ENCODE data around the gene SNTG2. TPM values are rescaled to one million over a fixed set of nuclear protein-coding genes. Genes with fewer than 3 reads are reported as not detected.

Gene SNTG2
- total and polyA plus RNA-seq, 2 donors (not counting 3 experiments of a cell fraction or from before 2014, with no cell fraction given) = not detected

- Histone ChIP-seq H4K20me1 (replicated peaks; ENCODE audit: control insufficient read depth, extremely low read depth, insufficient read depth, low read length) (no peaks in the 10 kb centered on the region), H3K79me2 (ENCODE audit: control insufficient read depth, insufficient read depth, low read length) (no peaks in the 10 kb centered on the region), H3K9ac (replicated peaks; ENCODE audit: extremely low read depth, insufficient read depth, low read length) (no peak overlapping the region), H2AFZ (ENCODE audit: low read depth, low read length) (no peak overlapping the region), H3K9me1 (replicated peaks; ENCODE audit: control insufficient read depth, extremely low read depth, insufficient read depth, low read length) (no peaks in the 10 kb centered on the region), H3K4me1 (ENCODE audit: control insufficient read depth, extremely low read depth, insufficient read depth, low read length) (no peaks in the 10 kb centered on the region), H3K4me2 (ENCODE audit: insufficient read depth, low read length) (no peak overlapping the region), H3K4me3 (replicated peaks in 1 of 3; ENCODE audit: insufficient read depth in 1 of 3, low read depth in 1 of 3, low read length in 3 of 3) (no peak overlapping the region), H3K36me3 (ENCODE audit: control insufficient read depth in 2 of 2, extremely low read depth in 1 of 2, insufficient read depth in 2 of 2, low read length in 2 of 2) (no peaks in the 10 kb centered on the region), H3K27ac (ENCODE audit: insufficient read depth, low read depth, low read length) (no peak overlapping the region), H3K27me3 (ENCODE audit: control insufficient read depth in 2 of 2, insufficient read depth in 2 of 2, low read length in 2 of 2) (no peaks in the 10 kb centered on the region), H3K9me3 (replicated peaks; ENCODE audit: control insufficient read depth, insufficient read depth, low read length) (peaks cover 5% of the 10 kb centered on the region)
- intact Hi-C loops (cut with micrococcal nuclease) (no loop called here), dilution Hi-C loops (cut with MboI; ENCODE audit: extremely low pct_ligation_motif_present, low sequenced_read_pairs) (no loop called here)
- POLR2A ChIA-PET = no interaction called here
- BruUV-seq (replicated peaks) = no TSS peak
- TF ChIP-seq POLR2A (IDR thresholded peaks at IDR 0.05; ENCODE audit: low read depth, low read length) (no peak), CTCF (IDR thresholded peaks at IDR 0.05; ENCODE audit: extremely low read depth in 1 of 2, insufficient read depth in 1 of 2, low read depth in 1 of 2, low read length in 2 of 2) (no peak), MAX (IDR thresholded peaks at IDR 0.05; ENCODE audit: insufficient read depth, insufficient read length) (no peak), GATA2 (IDR thresholded peaks at IDR 0.05; ENCODE audit: insufficient read depth, insufficient read length, low read depth, low read length) (no peak), POLR2AphosphoS5 (IDR thresholded peaks at IDR 0.05; ENCODE audit: insufficient read depth, low read depth, low read length) (no peak), EZH2 (IDR thresholded peaks at IDR 0.05; ENCODE audit: borderline replicate concordance, low read depth, low read length, severe bottlenecking) (no peak), MYC (IDR thresholded peaks at IDR 0.05; ENCODE audit: low read depth, low read length) (no peak), JUN (IDR thresholded peaks at IDR 0.05; ENCODE audit: borderline replicate concordance, insufficient read depth, insufficient read length, low read depth) (no peak), FOS (IDR thresholded peaks at IDR 0.05; ENCODE audit: borderline replicate concordance, insufficient read depth, low read length) (no peak)
- FAIRE-seq (no peak), DNase-seq (ENCODE audit: low read depth, low spot score) (no peak)
- CTCF ChIA-PET = no interaction called here
Measured at GRCh38 chr2:974502-974901, 23.9 kb downstream of the SNTG2 start.
